Muscle layer of duodenum (tissue), 2 donors: ENCODE results near the gene IL17REL.

Experiments
- H3K27ac ChIP-seq: one replicate; pipeline ENCODE4 v1.7.0; 2013; ENCODE audit warnings: mild to moderate bottlenecking, low read length
- H3K27me3 ChIP-seq: one replicate; pipeline ENCODE4 v1.7.0; 2013; ENCODE audit warnings: low read depth, mild to moderate bottlenecking, control low read depth, low read length
- H3K36me3 ChIP-seq, 2 donors: one replicate each; pipeline ENCODE4 v1.7.0; 2013; ENCODE audit warnings: low read length in 2 of 2, control low read depth in 1 of 2, mild to moderate bottlenecking in 1 of 2; ENCODE audit not compliant: insufficient read depth in 2 of 2, control insufficient read depth in 1 of 2
- H3K4me1 ChIP-seq, 2 donors: one replicate each; pipeline ENCODE4 v1.7.0; 2013; ENCODE audit warnings: low read length in 2 of 2, mild to moderate bottlenecking in 2 of 2, control low read depth in 1 of 2, moderate library complexity in 1 of 2; ENCODE audit not compliant: insufficient read depth in 2 of 2, control insufficient read depth in 1 of 2
- H3K4me3 ChIP-seq, 2 donors: one replicate each; pipeline ENCODE4 v1.7.0; 2013; ENCODE audit warnings: low read length in 2 of 2, low read depth in 1 of 2, mild to moderate bottlenecking in 1 of 2
- H3K9me3 ChIP-seq, 2 donors: one replicate each; pipeline ENCODE4 v1.7.0; 2013; ENCODE audit warnings: low read length in 2 of 2, control low read depth in 1 of 2, mild to moderate bottlenecking in 1 of 2; ENCODE audit not compliant: control insufficient read depth in 1 of 2
- donor health status: healthy.

IL17REL gene

GRCh38 chr22:49972163-49973017, 40.2 kb downstream of the IL17REL start:
- Histone ChIP-seq H3K27ac (no peak overlapping the region), H3K9me3 (no peaks in the 10 kb centered on the region), H3K36me3 (no peaks in the 10 kb centered on the region), H3K4me1 (peaks cover 6 to 17% of the 10 kb centered on the region in 2 donors), H3K27me3 (no peaks in the 10 kb centered on the region), H3K4me3 (peak overlapping the region in 1 of 2 donors; percentile 53)

- H3K9me3 ChIP-seq, result no peaks in the 10 kb centered on the region
- peak overlapping the region in 1 of 2 donors; percentile 53 for H3K4me3 ChIP-seq
- H3K27me3 ChIP-seq, result no peaks in the 10 kb centered on the region
- H3K4me1 ChIP-seq, result peaks cover 10 to 24% of the 10 kb centered on the region in 2 donors
- H3K27ac ChIP-seq, result no peak overlapping the region
- H3K36me3 ChIP-seq, result no peaks in the 10 kb centered on the region
Observed at GRCh38 chr22:49971232-49972162, 41.1 kb downstream of the IL17REL start.

GRCh38 chr22:49970528-49971231, 41.9 kb downstream of the IL17REL start:
- Histone ChIP-seq H3K4me3 (peak overlapping the region in 1 of 2 donors; percentile 53), H3K4me1 (peaks cover 10 to 32% of the 10 kb centered on the region in 2 donors), H3K27ac (peak overlapping the region; percentile 40), H3K36me3 (no peaks in the 10 kb centered on the region), H3K27me3 (no peaks in the 10 kb centered on the region), H3K9me3 (no peaks in the 10 kb centered on the region)

GRCh38 chr22:49969751-49970527, 42.6 kb downstream of the IL17REL start:
- Histone ChIP-seq H3K9me3 (no peaks in the 10 kb centered on the region), H3K4me1 (peaks cover 10 to 40% of the 10 kb centered on the region in 2 donors), H3K36me3 (no peaks in the 10 kb centered on the region), H3K4me3 (peak overlapping the region in 1 of 2 donors; percentile 53), H3K27ac (peak overlapping the region; percentile 40), H3K27me3 (no peaks in the 10 kb centered on the region)

GRCh38 chr22:49968831-49969661, 43.5 kb downstream of the IL17REL start:
- Histone ChIP-seq H3K9me3 (no peaks in the 10 kb centered on the region), H3K27me3 (no peaks in the 10 kb centered on the region), H3K4me1 (peaks cover 11 to 46% of the 10 kb centered on the region in 2 donors), H3K4me3 (no peak overlapping the region), H3K27ac (no peak overlapping the region), H3K36me3 (peaks cover 0 to 7% of the 10 kb centered on the region in 2 donors)

GRCh38 chr22:49968313-49968830, 44.2 kb downstream of the IL17REL start:
- Histone ChIP-seq H3K9me3 (no peaks in the 10 kb centered on the region), H3K27ac (no peak overlapping the region), H3K27me3 (no peaks in the 10 kb centered on the region), H3K36me3 (peaks cover 4 to 12% of the 10 kb centered on the region in 2 donors), H3K4me1 (peaks cover 17 to 53% of the 10 kb centered on the region in 2 donors), H3K4me3 (no peak overlapping the region)

- H3K4me1 ChIP-seq, result peaks cover 17 to 59% of the 10 kb centered on the region in 2 donors
- peak overlapping the region; percentile 40 for H3K27ac ChIP-seq
- H3K36me3 ChIP-seq, result peaks cover 8 to 19% of the 10 kb centered on the region in 2 donors
- H3K9me3 ChIP-seq, result no peaks in the 10 kb centered on the region
- peak overlapping the region in 1 of 2 donors; percentile 2 for H3K4me3 ChIP-seq
- H3K27me3 ChIP-seq, result no peaks in the 10 kb centered on the region
Observed at GRCh38 chr22:49967706-49968208, 44.8 kb downstream of the IL17REL start.

GRCh38 chr22:49966774-49967705, 45.5 kb downstream of the IL17REL start:
- peaks cover 17 to 60% of the 10 kb centered on the region in 2 donors for H3K4me1 ChIP-seq
- H3K27me3 ChIP-seq, result no peaks in the 10 kb centered on the region
- H3K36me3 ChIP-seq, result peaks cover 11 to 19% of the 10 kb centered on the region in 2 donors
- H3K27ac ChIP-seq, result peak overlapping the region; percentile 40
- peak overlapping the region in 1 of 2 donors; percentile 2 for H3K4me3 ChIP-seq
- H3K9me3 ChIP-seq, result no peaks in the 10 kb centered on the region
